Lung (tissue), 12 donors: ENCODE results near the gene TLR1. TPM values are rescaled to one million over a fixed set of nuclear protein-coding genes. Genes with fewer than 3 reads are reported as not detected.
"Not testable (repeated sequence)": the region's sequence is repeated elsewhere in the genome, so short reads cannot be mapped to it uniquely, and the experiment has no call there.

Source experiments
- ATAC-seq: fragments of 200-7000 bp; cut with Tn5 transposase; one replicate; pipeline ENCODE4 v1.9.1; 2020; ENCODE audit warnings: moderate number of reproducible peaks; ENCODE audit not compliant: insufficient read depth, low FRiP score
- DNase-seq, 3 donors: peaks; one replicate each; pipeline ENCODE4 v3.0.0-alpha.2; 2013 to 2017
- H3K27ac ChIP-seq, 2 donors: one replicate each; pipeline ENCODE4 v1.5.1; 2013; ENCODE audit warnings: mild to moderate bottlenecking in 2 of 2, moderate library complexity in 2 of 2, control low read depth in 1 of 2, inconsistent platforms in 1 of 2, low read depth in 1 of 2, low read length in 1 of 2
- H3K27me3 ChIP-seq, 3 donors: one replicate each; pipeline ENCODE4 v1.5.1; 2013; ENCODE audit warnings: low read length in 2 of 3; ENCODE audit not compliant: control insufficient read depth in 3 of 3, insufficient read depth in 3 of 3
- H3K36me3 ChIP-seq, 4 donors: one replicate each; pipeline ENCODE4 v1.5.1; 2013; ENCODE audit warnings: low read length in 4 of 4, mild to moderate bottlenecking in 1 of 4, moderate library complexity in 1 of 4; ENCODE audit not compliant: control insufficient read depth in 4 of 4, insufficient read depth in 4 of 4
- H3K4me1 ChIP-seq, 5 donors: one replicate each; pipeline ENCODE4 v1.5.1; 2013; ENCODE audit warnings: low read length in 5 of 5, mild to moderate bottlenecking in 2 of 5, moderate library complexity in 1 of 5; ENCODE audit not compliant: control insufficient read depth in 5 of 5, insufficient read depth in 5 of 5
- H3K4me3 ChIP-seq: one replicate; pipeline ENCODE4 v1.5.1; 2013; ENCODE audit warnings: mild to moderate bottlenecking, control low read depth, moderate library complexity
- H3K9ac ChIP-seq, 2 donors: one replicate each; pipeline ENCODE4 v1.5.1; 2013; ENCODE audit warnings: low read length in 2 of 2, control low read depth in 1 of 2; ENCODE audit not compliant: insufficient read depth in 1 of 2
- H3K9me3 ChIP-seq, 4 donors: one replicate each; pipeline ENCODE4 v1.5.1; 2013; ENCODE audit warnings: low read length in 3 of 4, mild to moderate bottlenecking in 1 of 4, moderate library complexity in 1 of 4; ENCODE audit not compliant: control insufficient read depth in 4 of 4, insufficient read depth in 3 of 4
- CTCF ChIP-seq: IDR thresholded peaks from 2 replicates; pipeline ENCODE4 v1.5.1; 2012; ENCODE audit warnings: mild to moderate bottlenecking; ENCODE audit errors: control extremely low read depth, extremely low read depth
- WGBS, 2 donors: extraction: QIAGEN DNeasy Blood & Tissue Kit; methylation state at CpG; one replicate each; pipeline ENCODE4 v1.1.7; 2013; 5-methylcytosine and 5-hydroxymethylcytosine counted together
- polyA plus RNA-seq, 2 donors: library from polyadenylated mRNA; stranded (reverse); fragments of 200-250 nt; gene quantifications; one replicate each; pipeline ENCODE4 v1.2.1, GENCODE V29; 2013
- total RNA-seq, 2 donors: library from RNA; depleted of rRNA in 1 of 2; stranded (reverse); fragments of >200 nt in 1 of 2; gene quantifications; one replicate each; pipeline ENCODE4 v1.2.1, GENCODE V29; 2014 to 2021
- donor health status: control.
- donor health status: control.
- donor health status: Bipolar disorder and iron deficiency.
- donor health status: healthy.
- donor health status: DM: yes; HTN: yes; CAD: no.

Gene TLR1
- total and polyA plus RNA-seq, 4 donors: 2.4 to 31.4 (median 25.3) TPM

GRCh38 chr4:38769857-38770256 is 34.7 kb downstream of the TLR1 start:
- TF ChIP-seq CTCF: no peak
- Histone ChIP-seq H3K4me3 (no peak overlapping the region), H3K4me1 (no peaks in the 10 kb centered on the region), H3K27me3 (no peaks in the 10 kb centered on the region), H3K9me3 (no peaks in the 10 kb centered on the region), H3K9ac (no peak overlapping the region), H3K36me3 (no peaks in the 10 kb centered on the region), H3K27ac (no peak overlapping the region)
- no peak for DNase-seq
- no peak for ATAC-seq
- WGBS, 2 donors: 87% methylated on average over 2 of the region's 2 CpGs

GRCh38 chr4:38769441-38769840 is 35.1 kb downstream of the TLR1 start:
- no peaks in the 10 kb centered on the region for H3K4me1 ChIP-seq
- ATAC-seq (no peak), DNase-seq (no peak)
- H3K9me3 ChIP-seq: no peaks in the 10 kb centered on the region
- H3K27ac ChIP-seq: no peak overlapping the region
- no peak overlapping the region for H3K9ac ChIP-seq
- 66 to 70% methylated on average over 2 of the region's 2 CpGs for WGBS, 2 donors
- TF ChIP-seq CTCF: no peak
- H3K36me3 ChIP-seq: no peaks in the 10 kb centered on the region
- no peak overlapping the region for H3K4me3 ChIP-seq
- no peaks in the 10 kb centered on the region for H3K27me3 ChIP-seq

GRCh38 chr4:38768968-38769394 is 35.6 kb downstream of the TLR1 start:
- H3K4me3 ChIP-seq: no peak overlapping the region
- H3K27ac ChIP-seq: no peak overlapping the region
- no peaks in the 10 kb centered on the region for H3K9me3 ChIP-seq
- 41 to 56% methylated on average over 5 of the region's 5 CpGs for WGBS, 2 donors
- no peaks in the 10 kb centered on the region for H3K36me3 ChIP-seq
- DNase-seq (no peak), ATAC-seq (no peak)
- H3K9ac ChIP-seq: no peak overlapping the region
- H3K4me1 ChIP-seq: no peaks in the 10 kb centered on the region
- H3K27me3 ChIP-seq: no peaks in the 10 kb centered on the region
- no peak for TF ChIP-seq CTCF

GRCh38 chr4:38766940-38767339 is 37.7 kb downstream of the TLR1 start:
- H3K9ac ChIP-seq, DNase-seq, H3K36me3 ChIP-seq, H3K9me3 ChIP-seq, ATAC-seq, H3K27ac ChIP-seq, H3K4me3 ChIP-seq, H3K4me1 ChIP-seq, H3K27me3 ChIP-seq: not testable (repeated sequence)
- WGBS, 2 donors: 96 to 98% methylated on average over 2 of the region's 2 CpGs
